Measurements from ENCODE around the gene CHST13.
A peak's percentile ranks its signal among the peaks of the same experiment; 100 is the strongest.

Gene CHST13

DNA sequence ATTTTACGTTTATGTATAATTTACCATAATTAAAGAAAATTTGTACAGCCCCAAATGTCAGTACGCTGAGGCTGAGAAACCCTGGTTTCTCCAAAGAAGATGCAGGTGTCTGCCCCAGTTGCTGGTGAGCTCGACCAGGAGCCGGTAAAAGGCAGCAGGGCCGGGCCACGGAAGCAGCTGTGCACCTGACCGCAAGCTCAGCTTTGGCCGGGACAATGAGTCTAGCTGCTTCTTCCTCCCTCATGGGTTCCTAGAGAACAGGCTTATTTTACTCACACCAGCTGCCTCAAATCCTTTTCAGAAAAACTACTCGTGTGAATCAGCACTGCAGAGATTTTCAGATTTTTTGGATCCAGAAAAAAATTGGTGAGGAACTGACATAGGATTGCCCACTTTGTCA lies 30.2 kb upstream of the CHST13 start:
- TF ChIP-seq, protein P1, sequence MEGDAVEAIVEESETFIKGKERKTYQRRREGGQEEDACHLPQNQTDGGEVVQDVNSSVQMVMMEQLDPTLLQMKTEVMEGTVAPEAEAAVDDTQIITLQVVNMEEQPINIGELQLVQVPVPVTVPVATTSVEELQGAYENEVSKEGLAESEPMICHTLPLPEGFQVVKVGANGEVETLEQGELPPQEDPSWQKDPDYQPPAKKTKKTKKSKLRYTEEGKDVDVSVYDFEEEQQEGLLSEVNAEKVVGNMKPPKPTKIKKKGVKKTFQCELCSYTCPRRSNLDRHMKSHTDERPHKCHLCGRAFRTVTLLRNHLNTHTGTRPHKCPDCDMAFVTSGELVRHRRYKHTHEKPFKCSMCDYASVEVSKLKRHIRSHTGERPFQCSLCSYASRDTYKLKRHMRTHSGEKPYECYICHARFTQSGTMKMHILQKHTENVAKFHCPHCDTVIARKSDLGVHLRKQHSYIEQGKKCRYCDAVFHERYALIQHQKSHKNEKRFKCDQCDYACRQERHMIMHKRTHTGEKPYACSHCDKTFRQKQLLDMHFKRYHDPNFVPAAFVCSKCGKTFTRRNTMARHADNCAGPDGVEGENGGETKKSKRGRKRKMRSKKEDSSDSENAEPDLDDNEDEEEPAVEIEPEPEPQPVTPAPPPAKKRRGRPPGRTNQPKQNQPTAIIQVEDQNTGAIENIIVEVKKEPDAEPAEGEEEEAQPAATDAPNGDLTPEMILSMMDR (IDR thresholded peaks at IDR 0.05; ENCODE audit: borderline replicate concordance, extremely low read depth, low read length, poor library complexity, severe bottlenecking): no peak
- TF ChIP-seq EZH2 (IDR thresholded peaks at IDR 0.05; ENCODE audit: borderline replicate concordance, low read depth, low read length, severe bottlenecking): no peak
- Histone ChIP-seq H3K36me3 (ENCODE audit: insufficient read depth, low read length) (no peaks in the 10 kb centered on the region), H3K27me3 (ENCODE audit: insufficient read depth, low read length, poor library complexity) (peaks cover 3% of the 10 kb centered on the region), H2AFZ (ENCODE audit: low read depth, low read length) (no peak overlapping the region), H3K4me1 (ENCODE audit: insufficient read depth, low read length) (peaks cover 69% of the 10 kb centered on the region), H3K79me2 (ENCODE audit: insufficient read depth, low read length) (no peaks in the 10 kb centered on the region), H4K20me1 (ENCODE audit: insufficient read depth, low read length) (0 out of 2 replicates have a peak, but pooled peaks cover 4% of the 10 kb centered on the region), H3K9me3 (ENCODE audit: insufficient read depth, low read length, severe bottlenecking) (no peaks in the 10 kb centered on the region), H3K27ac (ENCODE audit: low read length) (peak overlapping the region; percentile 78), H3K4me2 (ENCODE audit: insufficient read depth, low read length) (peak overlapping the region; percentile 69), H3K9ac (ENCODE audit: low read depth, low read length) (peak overlapping the region; percentile 43), H3K4me3 (ENCODE audit: low read depth in 1 of 2, low read length in 2 of 2) (peak overlapping the region in 1 of 2 experiments; percentile 50; a peak in 1 of 4 replicates)
- ATAC-seq (ENCODE audit: insufficient read depth, low read depth) (peak; percentile 85), DNase-seq (peak; percentile 83)

DNA sequence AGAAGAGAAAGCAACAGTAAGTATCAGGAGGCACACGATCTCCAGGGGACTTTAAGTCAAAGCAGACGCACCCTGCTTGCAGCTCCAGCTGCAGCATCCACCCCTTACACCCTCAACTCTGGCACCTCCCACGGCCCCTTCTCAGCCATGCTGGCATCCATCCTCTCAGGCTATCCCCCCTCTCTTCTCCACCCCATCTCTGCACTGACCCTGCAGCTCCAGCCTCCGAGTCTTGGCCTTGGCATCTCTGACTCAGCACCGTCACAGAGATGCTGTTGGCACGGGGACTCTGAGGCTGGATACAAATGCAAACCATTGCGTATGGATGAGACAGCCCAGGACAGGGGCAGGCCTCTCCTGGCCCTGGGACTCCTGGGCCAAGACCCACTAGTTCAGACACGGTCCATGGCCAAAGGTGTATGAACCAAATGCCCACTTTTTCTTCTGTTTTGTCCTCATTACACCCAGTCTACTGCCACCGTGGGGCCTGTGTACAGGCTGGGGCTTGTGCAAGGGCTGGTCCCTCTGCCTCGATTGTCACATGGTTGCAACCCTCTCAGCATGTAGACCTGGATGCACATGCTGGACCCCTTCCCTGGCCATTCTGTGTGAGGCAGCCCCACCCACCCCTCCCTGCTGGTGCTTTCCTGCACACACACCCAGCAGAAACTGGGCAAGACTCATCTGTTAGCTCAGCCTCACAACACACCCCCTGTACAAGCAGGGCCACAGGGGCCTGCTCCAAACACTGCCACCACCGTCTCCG lies 29.6 kb upstream of the CHST13 start:
- peak overlapping the region in 1 of 2 experiments; percentile 50; a peak in 2 of 4 replicates for H3K4me3 ChIP-seq (ENCODE audit: low read depth in 1 of 2, low read length in 2 of 2)
- peak overlapping the region; percentile 43 for H3K9ac ChIP-seq (ENCODE audit: low read depth, low read length)
- H3K79me2 ChIP-seq (ENCODE audit: insufficient read depth, low read length): no peaks in the 10 kb centered on the region
- peak overlapping the region; percentile 78 for H3K27ac ChIP-seq (ENCODE audit: low read length)
- no peaks in the 10 kb centered on the region for H3K36me3 ChIP-seq (ENCODE audit: insufficient read depth, low read length)
- peaks cover 3% of the 10 kb centered on the region for H3K27me3 ChIP-seq (ENCODE audit: insufficient read depth, low read length, poor library complexity)
- ATAC-seq (ENCODE audit: insufficient read depth, low read depth) (peak; percentile 73), DNase-seq (peak; percentile 55)
- no peaks in the 10 kb centered on the region for H3K9me3 ChIP-seq (ENCODE audit: insufficient read depth, low read length, severe bottlenecking)
- TF ChIP-seq, protein P1 (IDR thresholded peaks at IDR 0.05; ENCODE audit: borderline replicate concordance, extremely low read depth, low read length, poor library complexity, severe bottlenecking): no peak
- TF ChIP-seq EZH2 (IDR thresholded peaks at IDR 0.05; ENCODE audit: borderline replicate concordance, low read depth, low read length, severe bottlenecking): no peak
- H2AFZ ChIP-seq (ENCODE audit: low read depth, low read length): peak overlapping the region; percentile 57
- H4K20me1 ChIP-seq (ENCODE audit: insufficient read depth, low read length): 0 out of 2 replicates have a peak, but pooled peaks cover 4% of the 10 kb centered on the region
- H3K4me2 ChIP-seq (ENCODE audit: insufficient read depth, low read length): peak overlapping the region; percentile 69
- H3K4me1 ChIP-seq (ENCODE audit: insufficient read depth, low read length): peaks cover 75% of the 10 kb centered on the region

DNA sequence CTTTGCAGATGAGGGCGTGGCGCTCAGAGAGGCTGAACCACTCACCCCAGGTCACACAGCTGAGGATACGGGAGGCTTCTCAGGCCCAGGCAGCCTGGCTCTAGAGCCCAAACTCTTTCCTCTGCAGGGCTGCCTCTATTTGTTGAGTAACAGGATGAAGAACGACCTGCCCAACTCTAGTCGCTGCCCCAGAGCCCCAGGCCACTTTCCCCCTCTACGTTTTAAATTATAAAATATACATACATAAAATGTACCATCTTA lies 29.1 kb upstream of the CHST13 start:
- no peak for ATAC-seq (ENCODE audit: insufficient read depth, low read depth)
- TF ChIP-seq EZH2 (IDR thresholded peaks at IDR 0.05; ENCODE audit: borderline replicate concordance, low read depth, low read length, severe bottlenecking): no peak
- TF ChIP-seq, protein P1 (IDR thresholded peaks at IDR 0.05; ENCODE audit: borderline replicate concordance, extremely low read depth, low read length, poor library complexity, severe bottlenecking): no peak
- H3K4me1 ChIP-seq (ENCODE audit: insufficient read depth, low read length): peaks cover 75% of the 10 kb centered on the region
- H3K9ac ChIP-seq (ENCODE audit: low read depth, low read length): peak overlapping the region; percentile 43
- no peak for DNase-seq
- no peaks in the 10 kb centered on the region for H3K9me3 ChIP-seq (ENCODE audit: insufficient read depth, low read length, severe bottlenecking)
- H4K20me1 ChIP-seq (ENCODE audit: insufficient read depth, low read length): 0 out of 2 replicates have a peak, but pooled peaks cover 4% of the 10 kb centered on the region
- H3K36me3 ChIP-seq (ENCODE audit: insufficient read depth, low read length): no peaks in the 10 kb centered on the region
- peak overlapping the region in 1 of 2 experiments; percentile 50; a peak in 2 of 4 replicates for H3K4me3 ChIP-seq (ENCODE audit: low read depth in 1 of 2, low read length in 2 of 2)
- H3K4me2 ChIP-seq (ENCODE audit: insufficient read depth, low read length): peak overlapping the region; percentile 69
- no peaks in the 10 kb centered on the region for H3K79me2 ChIP-seq (ENCODE audit: insufficient read depth, low read length)
- H3K27ac ChIP-seq (ENCODE audit: low read length): peak overlapping the region; percentile 78
- peak overlapping the region; percentile 54; the same call in 1 of the 2 replicates for H2AFZ ChIP-seq (ENCODE audit: low read depth, low read length)
- H3K27me3 ChIP-seq (ENCODE audit: insufficient read depth, low read length, poor library complexity): peaks cover 3% of the 10 kb centered on the region
